HL-60/S4 treated with phorbol 12-myristate 13-acetate at 8.2 ng/mL for 4 days and 3 days (cell line): ENCODE measurements around the gene UBE2V1.
"Not testable (repeated sequence)": the region's sequence is repeated elsewhere in the genome, so short reads cannot be mapped to it uniquely, and the experiment has no call there.

Source experiments
- in situ Hi-C: fragments of 300-500 bp; cut with MboI; formaldehyde crosslinking; loops from 2 replicates; pipeline ENCODE4 v1.15.0; 2022; ENCODE audit warnings: low sequenced_read_pairs

Gene UBE2V1

GRCh38 chr20:50138120-50138478 is 25.1 kb upstream of the UBE2V1 start:
- in situ Hi-C loops: no loop called here

- in situ Hi-C loops: not testable (repeated sequence)
These were observed 24.8 kb upstream of the UBE2V1 start for GRCh38 chr20:50137702-50138101.

GRCh38 chr20:50136822-50137599 is 24.1 kb upstream of the UBE2V1 start:
- in situ Hi-C loops: no loop called here

- in situ Hi-C loops: not testable (repeated sequence)
These were observed 22.2 kb upstream of the UBE2V1 start for GRCh38 chr20:50135157-50135556.

- in situ Hi-C loops: no loop called here
These were observed 20.7 kb upstream of the UBE2V1 start for GRCh38 chr20:50133474-50134217.

GRCh38 chr20:50133041-50133440 is 20.1 kb upstream of the UBE2V1 start:
- in situ Hi-C loops: no loop called here

GRCh38 chr20:50130995-50131394 is 18.0 kb upstream of the UBE2V1 start:
- in situ Hi-C loops: no loop called here

GRCh38 chr20:50130356-50130723 is 17.4 kb upstream of the UBE2V1 start:
- in situ Hi-C loops: no loop called here

GRCh38 chr20:50129662-50130355 is 16.9 kb upstream of the UBE2V1 start:
- in situ Hi-C loops: no loop called here

- in situ Hi-C loops: no loop called here
These were observed 15.6 kb upstream of the UBE2V1 start for GRCh38 chr20:50128520-50128905.

- in situ Hi-C loops: no loop called here
These were observed 14.9 kb upstream of the UBE2V1 start for GRCh38 chr20:50127587-50128519.

- in situ Hi-C loops: no loop called here
These were observed 13.7 kb upstream of the UBE2V1 start for GRCh38 chr20:50126662-50127061.

GRCh38 chr20:50125279-50125678 is 12.3 kb upstream of the UBE2V1 start:
- in situ Hi-C loops: no loop called here

GRCh38 chr20:50124496-50124895 is 11.5 kb upstream of the UBE2V1 start:
- in situ Hi-C loops: no loop called here

- in situ Hi-C loops: no loop called here
These were observed 10.5 kb upstream of the UBE2V1 start for GRCh38 chr20:50123418-50123817.

- in situ Hi-C loops: no loop called here
These were observed 9.8 kb upstream of the UBE2V1 start for GRCh38 chr20:50122763-50123162.

- in situ Hi-C loops: no loop called here
These were observed 8.9 kb upstream of the UBE2V1 start for GRCh38 chr20:50121858-50122271.

- in situ Hi-C loops: no loop called here
These were observed 8.2 kb upstream of the UBE2V1 start for GRCh38 chr20:50120935-50121693.

- in situ Hi-C loops: no loop called here
These were observed 5.3 kb upstream of the UBE2V1 start for GRCh38 chr20:50118203-50118602.

- in situ Hi-C loops: no loop called here
These were observed 3.5 kb upstream of the UBE2V1 start for GRCh38 chr20:50116368-50116999.
